SK-N-SH (cell line): ENCODE results near the gene PTPN9. TPM values are rescaled to one million over a fixed set of nuclear protein-coding genes. Genes with fewer than 3 reads are reported as not detected.

ENCODE experiments used
- CTCF ChIA-PET: fragments of 300-600, 350-600 bp; formaldehyde crosslinking; extraction: SDS; loops from one replicate; lab custom pipeline; 2021; lab: Yijun Ruan, JAX
- POLR2A ChIA-PET: fragments of 350-600 bp; sonication (Branson Sonifier 250); formaldehyde crosslinking; extraction: SDS; loops from one replicate; lab custom pipeline; 2020; ENCODE audit warnings: antibody characterized with exemption, inconsistent platforms; lab: Yijun Ruan, JAX
- DNase-seq: peaks from one replicate; pipeline ENCODE4 v3.0.0; 2012
- H2AFZ ChIP-seq: fragments of 200-600 bp; sonication (generic); 2 replicates; pipeline ENCODE4 v1.8.1; 2016; ENCODE audit warnings: antibody characterized with exemption, mild to moderate bottlenecking, low read depth
- H3F3A ChIP-seq: fragments of 200-600 bp; sonication (generic); replicated peaks from 2 replicates; pipeline ENCODE3; 2016; ENCODE audit warnings: antibody characterized with exemption, mild to moderate bottlenecking; ENCODE audit not compliant: insufficient read depth
- H3K27ac ChIP-seq, 2 experiments: fragments of 200-500 bp in 1 of 2; fragments of 200-600 bp in 1 of 2; sonication (Bioruptor generic) in 1 of 2; sonication (generic), shearing (Covaris generic) in 1 of 2; 2 replicates each; pipeline versions ENCODE4 v1.5.1 to v1.6.1; 2014 to 2016; ENCODE audit warnings: low read depth in 2 of 2, inconsistent platforms in 1 of 2, low read length in 1 of 2, mild to moderate bottlenecking in 1 of 2, mixed read lengths in 1 of 2
- H3K27me3 ChIP-seq: fragments of 200-600 bp; sonication (generic), shearing (Covaris generic); 2 replicates; pipeline ENCODE4 v1.6.1; 2016; ENCODE audit warnings: mixed run types; ENCODE audit not compliant: insufficient read depth
- H3K36me3 ChIP-seq, 2 experiments: fragments of 200-500 bp in 1 of 2; fragments of 200-600 bp in 1 of 2; sonication (Bioruptor generic) in 1 of 2; sonication (generic) in 1 of 2; replicated peaks in 1 of 2; 2 replicates each; pipeline versions ENCODE3 to v1.5.1; 2014 to 2016; ENCODE audit warnings: low read length in 1 of 2, mild to moderate bottlenecking in 1 of 2; ENCODE audit not compliant: insufficient read depth in 2 of 2, control insufficient read depth in 1 of 2
- H3K4me1 ChIP-seq, 2 experiments: fragments of 200-500 bp in 1 of 2; fragments of 200-600 bp in 1 of 2; sonication (Bioruptor generic) in 1 of 2; sonication (generic), shearing (Covaris generic) in 1 of 2; 2 replicates each; pipeline versions ENCODE4 v1.5.1 to v1.6.1; 2014 to 2016; ENCODE audit warnings: low read depth in 1 of 2, low read length in 1 of 2, mixed run types in 1 of 2; ENCODE audit not compliant: insufficient read depth in 2 of 2, control insufficient read depth in 1 of 2
- H3K4me2 ChIP-seq: fragments of 200-600 bp; sonication (generic), shearing (Covaris generic); 2 replicates; pipeline ENCODE4 v1.6.1; 2017; ENCODE audit warnings: mixed run types
- H3K4me3 ChIP-seq, 2 experiments: fragments of 200-500 bp in 1 of 2; fragments of 200-600 bp in 1 of 2; sonication (Bioruptor generic) in 1 of 2; sonication (generic), shearing (Covaris generic) in 1 of 2; 2 replicates each; pipeline versions ENCODE4 v1.5.1 to v1.8.1; 2014 to 2016; ENCODE audit warnings: low read depth in 2 of 2, inconsistent platforms in 1 of 2, low read length in 1 of 2, mild to moderate bottlenecking in 1 of 2, mixed read lengths in 1 of 2, moderate library complexity in 1 of 2
- H3K79me2 ChIP-seq: fragments of 200-600 bp; sonication (generic); 2 replicates; pipeline ENCODE4 v1.8.1; 2017; ENCODE audit warnings: mild to moderate bottlenecking; ENCODE audit not compliant: insufficient read depth
- H3K9ac ChIP-seq: fragments of 200-600 bp; sonication (generic); 2 replicates; pipeline ENCODE4 v1.6.1; 2017; ENCODE audit warnings: mixed run types
- H3K9me2 ChIP-seq: fragments of 200-600 bp; sonication (generic); 2 replicates; pipeline ENCODE4 v1.6.1; 2017; ENCODE audit warnings: mixed run types
- H3K9me3 ChIP-seq: fragments of 200-600 bp; sonication (generic); 2 replicates; pipeline ENCODE4 v1.6.1; 2017; ENCODE audit warnings: mixed run types, mild to moderate bottlenecking, moderate library complexity
- H4K20me1 ChIP-seq: fragments of 200-600 bp; sonication (generic); 2 replicates; pipeline ENCODE4 v1.6.1; 2017; ENCODE audit warnings: mild to moderate bottlenecking, mixed run types; ENCODE audit not compliant: insufficient read depth
- ELF1 ChIP-seq: IDR thresholded peaks from 2 replicates; pipeline ENCODE4 v1.4.0; 2012
- FOSL2 ChIP-seq: IDR thresholded peaks from 2 replicates; pipeline ENCODE4 v1.4.0; 2012; ENCODE audit warnings: low read depth, mild to moderate bottlenecking, moderate library complexity, borderline replicate concordance
- FOXJ3 ChIP-seq: sonication (generic); formaldehyde crosslinking; IDR thresholded peaks from 2 replicates; pipeline ENCODE4 v1.5.1; 2020; ENCODE audit warnings: mild to moderate bottlenecking, missing genetic modification reagents
- GABPA ChIP-seq: IDR thresholded peaks from 2 replicates; pipeline ENCODE4 v1.4.0; 2012; ENCODE audit warnings: low read depth, mild to moderate bottlenecking
- JUND ChIP-seq: IDR thresholded peaks from 2 replicates; pipeline ENCODE4 v1.4.0; 2012
- NFIC ChIP-seq: IDR thresholded peaks from 2 replicates; pipeline ENCODE4 v1.4.0; 2012; ENCODE audit warnings: borderline replicate concordance
- NRF1 ChIP-seq: IDR thresholded peaks from 2 replicates; pipeline ENCODE4 v1.6.1; 2012; ENCODE audit warnings: low read depth, mild to moderate bottlenecking, low read length
- POLR2AphosphoS5 ChIP-seq: IDR thresholded peaks from 2 replicates; pipeline ENCODE4 v1.6.1; 2012; ENCODE audit warnings: low read depth, low read length
- YY1 ChIP-seq: IDR thresholded peaks from 2 replicates; pipeline ENCODE4 v1.4.0; 2012; ENCODE audit warnings: low read depth, mild to moderate bottlenecking
- WGBS: methylation state at CpG from one replicate; pipeline ENCODE4 v1.1.6; 2017; ENCODE audit warnings: low lambda C conversion rate; 5-methylcytosine and 5-hydroxymethylcytosine counted together
- polyA plus RNA-seq, 3 experiments: library from polyadenylated mRNA; depleted of rRNA; stranded (reverse); fragments of >200 nt; gene quantifications; 2 replicates each; pipeline ENCODE4 v1.2.3, GENCODE V29; 2012
- TF ChIP-seq, protein P1 (sequence below): IDR thresholded peaks from 2 replicates; pipeline ENCODE4 v1.4.0; 2012; ENCODE audit warnings: low read depth, borderline replicate concordance
- TF ChIP-seq, protein P2 (sequence below): IDR thresholded peaks from 2 replicates; pipeline ENCODE4 v1.4.0; 2012; ENCODE audit warnings: low read depth, borderline replicate concordance

The PTPN9 gene
- polyA plus RNA-seq, 1 of the 3 experiments (the other 2 are of a cell fraction): 25.9 TPM

DNA sequence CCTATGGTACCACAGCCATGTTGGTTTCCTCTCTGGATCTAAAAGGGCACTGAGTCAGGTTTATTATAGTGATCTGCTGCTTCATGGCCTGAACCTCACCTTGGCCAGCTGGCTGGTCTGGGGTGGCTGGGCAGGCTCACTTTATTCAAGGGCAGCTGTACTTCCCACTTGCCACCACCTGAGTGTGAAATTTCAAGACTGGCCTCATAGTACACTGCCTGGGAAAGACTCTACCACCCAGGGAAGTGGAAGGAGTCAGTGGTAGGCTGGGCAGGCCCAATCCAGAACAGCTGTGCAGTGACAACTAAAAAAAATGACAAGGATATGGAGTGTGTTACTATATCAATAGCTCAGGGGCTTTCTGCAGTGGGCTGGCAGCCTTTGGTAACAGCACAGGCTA is 37.7 kb upstream of the PTPN9 start:
- Histone ChIP-seq H3K9me3 (no peaks in the 10 kb centered on the region), H3F3A (peaks cover 24% of the 10 kb centered on the region), H4K20me1 (no peaks in the 10 kb centered on the region), H3K4me1 (peaks cover 0 to 15% of the 10 kb centered on the region in 2 experiments; a peak in 2 of 4 replicates), H3K4me2 (no peak overlapping the region), H3K9ac (no peak overlapping the region), H3K9me2 (no peaks in the 10 kb centered on the region), H3K79me2 (peaks cover 5% of the 10 kb centered on the region), H3K27me3 (no peaks in the 10 kb centered on the region), H3K4me3 (no peak overlapping the region), H2AFZ (no peak overlapping the region), H3K36me3 (peaks cover 37 to 62% of the 10 kb centered on the region in 2 experiments), H3K27ac (no peak overlapping the region)
- no peak for DNase-seq
- no peak for TF ChIP-seq YY1
- no peak for TF ChIP-seq NRF1
- TF ChIP-seq, protein P1, sequence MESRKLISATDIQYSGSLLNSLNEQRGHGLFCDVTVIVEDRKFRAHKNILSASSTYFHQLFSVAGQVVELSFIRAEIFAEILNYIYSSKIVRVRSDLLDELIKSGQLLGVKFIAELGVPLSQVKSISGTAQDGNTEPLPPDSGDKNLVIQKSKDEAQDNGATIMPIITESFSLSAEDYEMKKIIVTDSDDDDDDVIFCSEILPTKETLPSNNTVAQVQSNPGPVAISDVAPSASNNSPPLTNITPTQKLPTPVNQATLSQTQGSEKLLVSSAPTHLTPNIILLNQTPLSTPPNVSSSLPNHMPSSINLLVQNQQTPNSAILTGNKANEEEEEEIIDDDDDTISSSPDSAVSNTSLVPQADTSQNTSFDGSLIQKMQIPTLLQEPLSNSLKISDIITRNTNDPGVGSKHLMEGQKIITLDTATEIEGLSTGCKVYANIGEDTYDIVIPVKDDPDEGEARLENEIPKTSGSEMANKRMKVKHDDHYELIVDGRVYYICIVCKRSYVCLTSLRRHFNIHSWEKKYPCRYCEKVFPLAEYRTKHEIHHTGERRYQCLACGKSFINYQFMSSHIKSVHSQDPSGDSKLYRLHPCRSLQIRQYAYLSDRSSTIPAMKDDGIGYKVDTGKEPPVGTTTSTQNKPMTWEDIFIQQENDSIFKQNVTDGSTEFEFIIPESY: no peak
- TF ChIP-seq FOSL2: no peak
- no peak for TF ChIP-seq GABPA
- no peak for TF ChIP-seq FOXJ3 (CRISPR knock-in tag)
- no peak for TF ChIP-seq NFIC
- TF ChIP-seq POLR2AphosphoS5: no peak
- no peak for TF ChIP-seq JUND
- TF ChIP-seq, protein P2, sequence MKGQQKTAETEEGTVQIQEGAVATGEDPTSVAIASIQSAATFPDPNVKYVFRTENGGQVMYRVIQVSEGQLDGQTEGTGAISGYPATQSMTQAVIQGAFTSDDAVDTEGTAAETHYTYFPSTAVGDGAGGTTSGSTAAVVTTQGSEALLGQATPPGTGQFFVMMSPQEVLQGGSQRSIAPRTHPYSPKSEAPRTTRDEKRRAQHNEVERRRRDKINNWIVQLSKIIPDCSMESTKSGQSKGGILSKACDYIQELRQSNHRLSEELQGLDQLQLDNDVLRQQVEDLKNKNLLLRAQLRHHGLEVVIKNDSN: no peak
- CTCF ChIA-PET: interaction anchor here (1.0 to 1.2 kb wide), 3 partner anchors 11 to 249 kb away, joined by 3 to 4 read pairs (median 3); no protein-coding TSS in a partner anchor
- POLR2A ChIA-PET: no interaction called here

DNA sequence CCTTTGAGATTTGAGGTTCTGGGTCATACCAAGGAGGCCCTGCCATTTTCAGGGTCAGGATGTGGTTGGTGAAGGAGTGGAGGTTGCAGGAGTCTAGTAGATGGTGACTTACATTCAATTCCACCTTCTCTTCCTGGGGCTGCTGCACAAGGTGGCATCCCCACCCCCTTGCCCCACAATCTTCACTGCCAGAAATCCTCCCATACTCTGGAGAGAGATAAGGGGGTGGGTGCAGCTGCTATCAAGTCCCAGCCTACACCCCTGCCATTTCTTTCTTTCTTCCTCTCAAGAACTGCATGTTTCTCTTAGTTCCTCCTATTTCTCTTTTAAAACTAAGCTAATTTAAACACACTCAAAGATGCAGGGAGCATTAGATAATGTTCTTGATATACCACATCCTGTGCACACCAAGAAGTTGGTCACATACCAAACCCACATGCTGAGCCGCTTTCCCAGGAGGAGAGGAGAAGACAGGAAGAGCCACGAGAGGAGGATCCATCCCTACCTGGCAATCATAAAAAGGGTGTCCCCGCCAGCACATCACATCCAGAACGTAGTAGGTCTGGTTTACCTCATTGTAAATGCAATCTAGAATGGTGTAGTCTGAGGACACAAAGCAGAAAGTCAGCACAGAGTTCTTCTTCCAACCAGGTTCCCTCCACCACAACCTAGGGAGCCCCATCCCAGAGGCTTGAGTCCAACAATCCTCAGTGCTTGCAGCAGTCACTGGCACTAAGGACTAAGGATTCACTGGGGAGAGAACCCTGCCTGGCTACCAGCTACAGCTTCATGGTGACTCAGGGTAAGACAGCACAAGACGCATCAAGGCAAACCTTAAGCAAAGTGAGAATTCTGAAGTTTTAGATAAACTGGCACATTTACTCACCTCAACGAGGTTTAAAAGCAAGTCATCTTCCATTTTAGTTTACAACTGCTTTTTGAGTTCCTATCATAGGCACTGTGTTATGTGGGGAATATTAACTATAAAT is 27.9 kb upstream of the PTPN9 start:
- Histone ChIP-seq H3K4me2 (no peak overlapping the region), H4K20me1 (no peaks in the 10 kb centered on the region), H3K27ac (no peak overlapping the region; a peak in 1 of 4 replicates), H3K9ac (no peak overlapping the region), H3F3A (no peaks in the 10 kb centered on the region), H2AFZ (no peak overlapping the region), H3K4me3 (no peak overlapping the region), H3K9me3 (no peaks in the 10 kb centered on the region), H3K79me2 (no peaks in the 10 kb centered on the region), H3K4me1 (no peaks in the 10 kb centered on the region), H3K9me2 (no peaks in the 10 kb centered on the region), H3K27me3 (no peaks in the 10 kb centered on the region), H3K36me3 (peaks cover 40 to 44% of the 10 kb centered on the region in 2 experiments)
- TF ChIP-seq ELF1: no peak
- TF ChIP-seq, protein P2: no peak
- no peak for TF ChIP-seq NRF1
- 91% methylated on average over 6 of the region's 6 CpGs for WGBS
- DNase-seq: no peak
- CTCF ChIA-PET: interaction anchor here (1.5 to 2.6 kb wide), 2 partner anchors 10 to 13 kb away, joined by 4 to 9 read pairs; no protein-coding TSS in a partner anchor
- POLR2A ChIA-PET: no interaction called here
